ENCODE data around the gene PRKG1.

DNA sequence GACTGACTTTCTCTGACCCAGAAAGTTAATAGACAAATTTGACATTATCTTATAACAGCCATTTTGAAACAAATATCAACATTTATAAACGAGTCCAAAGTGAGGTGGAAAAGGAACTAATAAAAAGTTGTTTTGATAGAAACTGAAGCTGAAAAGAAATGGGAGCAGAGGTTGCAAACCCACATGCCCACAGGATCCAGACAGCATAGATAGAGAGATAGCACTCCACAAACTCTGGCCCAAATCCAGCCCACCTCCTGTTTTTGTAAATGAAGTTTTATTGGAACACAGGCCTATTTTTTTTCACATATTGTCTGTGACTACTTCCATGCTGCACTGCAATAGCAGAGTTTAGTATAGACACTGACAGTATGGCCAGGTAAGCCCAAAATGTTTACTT, 171.9 kb downstream of the PRKG1 start:
- TF ChIP-seq SIN3A (IDR thresholded peaks at IDR 0.05; ENCODE audit: borderline replicate concordance, insufficient read depth, low read length) (no peak), TAF1 (IDR thresholded peaks at IDR 0.05; ENCODE audit: borderline replicate concordance, insufficient read depth, low read length) (no peak), POLR2AphosphoS5 (IDR thresholded peaks at IDR 0.05; ENCODE audit: low read depth, low read length) (no peak), FOXP2 (optimal IDR thresholded peaks at IDR 0.05; ENCODE audit: borderline replicate concordance, extremely low read depth, extremely low read length, insufficient read depth) (no peak)
- TF ChIP-seq, protein P1, sequence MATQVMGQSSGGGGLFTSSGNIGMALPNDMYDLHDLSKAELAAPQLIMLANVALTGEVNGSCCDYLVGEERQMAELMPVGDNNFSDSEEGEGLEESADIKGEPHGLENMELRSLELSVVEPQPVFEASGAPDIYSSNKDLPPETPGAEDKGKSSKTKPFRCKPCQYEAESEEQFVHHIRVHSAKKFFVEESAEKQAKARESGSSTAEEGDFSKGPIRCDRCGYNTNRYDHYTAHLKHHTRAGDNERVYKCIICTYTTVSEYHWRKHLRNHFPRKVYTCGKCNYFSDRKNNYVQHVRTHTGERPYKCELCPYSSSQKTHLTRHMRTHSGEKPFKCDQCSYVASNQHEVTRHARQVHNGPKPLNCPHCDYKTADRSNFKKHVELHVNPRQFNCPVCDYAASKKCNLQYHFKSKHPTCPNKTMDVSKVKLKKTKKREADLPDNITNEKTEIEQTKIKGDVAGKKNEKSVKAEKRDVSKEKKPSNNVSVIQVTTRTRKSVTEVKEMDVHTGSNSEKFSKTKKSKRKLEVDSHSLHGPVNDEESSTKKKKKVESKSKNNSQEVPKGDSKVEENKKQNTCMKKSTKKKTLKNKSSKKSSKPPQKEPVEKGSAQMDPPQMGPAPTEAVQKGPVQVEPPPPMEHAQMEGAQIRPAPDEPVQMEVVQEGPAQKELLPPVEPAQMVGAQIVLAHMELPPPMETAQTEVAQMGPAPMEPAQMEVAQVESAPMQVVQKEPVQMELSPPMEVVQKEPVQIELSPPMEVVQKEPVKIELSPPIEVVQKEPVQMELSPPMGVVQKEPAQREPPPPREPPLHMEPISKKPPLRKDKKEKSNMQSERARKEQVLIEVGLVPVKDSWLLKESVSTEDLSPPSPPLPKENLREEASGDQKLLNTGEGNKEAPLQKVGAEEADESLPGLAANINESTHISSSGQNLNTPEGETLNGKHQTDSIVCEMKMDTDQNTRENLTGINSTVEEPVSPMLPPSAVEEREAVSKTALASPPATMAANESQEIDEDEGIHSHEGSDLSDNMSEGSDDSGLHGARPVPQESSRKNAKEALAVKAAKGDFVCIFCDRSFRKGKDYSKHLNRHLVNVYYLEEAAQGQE (IDR thresholded peaks at IDR 0.05; ENCODE audit: insufficient read depth in 1 of 2, low read depth in 2 of 2, low read length in 2 of 2) = no peak
